Tongue (tissue), 2 donors: ENCODE data around the gene CYFIP2. TPM values are rescaled to one million over a fixed set of nuclear protein-coding genes. Genes with fewer than 3 reads are reported as not detected.

ENCODE experiments used
- DNase-seq: peaks from one replicate; pipeline ENCODE4 v3.0.0-alpha.2; 2015
- total RNA-seq: library from RNA; depleted of rRNA; stranded (reverse); fragments of >200 nt; gene quantifications from one replicate; pipeline ENCODE4 v1.2.3, GENCODE V29; 2014

The CYFIP2 gene
- total RNA-seq, 1 donor from 2014 or later: 5.4 TPM

DNA sequence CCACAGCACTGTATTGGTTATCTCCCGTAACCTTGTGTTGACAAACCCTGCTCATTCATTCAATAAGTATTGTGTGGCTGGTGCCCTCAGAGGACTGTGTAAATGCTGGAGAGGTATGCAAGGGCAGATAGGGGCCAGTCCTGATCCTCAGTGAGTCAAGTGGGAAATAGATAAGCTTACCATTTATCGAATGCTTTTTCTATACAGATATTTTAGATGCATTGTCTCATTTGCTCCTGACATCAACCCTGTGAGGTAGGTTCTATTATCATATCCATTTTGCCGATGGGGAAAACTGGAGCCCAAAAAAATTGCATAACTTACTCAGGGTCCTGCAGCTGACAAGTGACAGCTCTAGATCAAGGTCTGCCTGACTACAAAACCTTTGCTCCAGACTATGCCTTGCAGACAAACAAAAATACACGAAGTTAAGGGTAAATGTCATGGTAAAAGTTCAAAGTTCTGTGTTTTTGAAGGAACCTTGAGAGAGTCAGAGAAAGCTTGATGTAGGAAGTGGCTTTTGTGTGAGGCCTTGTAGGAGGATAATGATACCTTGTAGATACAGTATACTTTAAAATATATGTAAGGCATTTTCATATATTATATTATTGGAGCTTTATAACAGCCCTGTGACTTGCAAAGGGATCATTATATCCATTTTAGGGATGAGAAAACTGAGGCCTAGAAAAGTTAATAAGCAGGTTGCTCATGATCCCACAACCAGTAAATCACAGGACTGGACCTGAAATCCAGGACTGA is 22.7 kb downstream of the CYFIP2 start:
- DNase-seq: no peak

DNA sequence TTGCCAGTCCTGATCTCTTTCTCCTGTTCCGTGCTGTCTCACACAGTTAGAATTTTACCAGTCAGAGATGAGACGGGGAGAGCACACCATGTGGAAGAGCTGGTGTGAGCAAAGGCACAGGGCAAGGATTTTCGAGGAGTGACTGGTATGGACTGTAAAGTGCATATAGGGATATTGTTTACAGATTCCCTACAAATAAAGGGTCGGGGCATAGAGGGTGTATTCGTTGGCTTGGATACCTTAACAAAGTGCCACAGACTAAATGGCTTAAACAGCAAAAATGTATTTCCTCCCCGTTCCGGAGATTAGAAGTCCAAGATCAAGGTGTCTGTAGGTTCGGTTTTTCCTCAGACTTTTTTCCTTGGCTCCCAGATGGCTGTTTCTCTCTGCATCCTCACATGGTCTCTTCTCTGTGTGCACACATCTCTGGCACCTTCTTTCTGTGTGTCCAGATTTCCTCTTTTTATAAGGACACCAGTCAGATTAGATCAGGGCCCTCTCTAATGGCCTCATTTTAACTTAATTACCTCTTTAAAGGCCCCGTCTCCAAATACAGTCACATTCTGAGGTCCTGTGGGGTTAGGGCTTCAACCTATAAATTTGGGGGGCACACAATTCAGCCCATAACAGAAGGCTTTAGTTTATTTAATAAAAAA is 23.4 kb downstream of the CYFIP2 start:
- DNase-seq: no peak

GRCh38 chr5:157290156-157290980 is 24.4 kb downstream of the CYFIP2 start:
- DNase-seq: no peak

GRCh38 chr5:157290981-157291711 is 25.2 kb downstream of the CYFIP2 start:
- no peak for DNase-seq

DNA sequence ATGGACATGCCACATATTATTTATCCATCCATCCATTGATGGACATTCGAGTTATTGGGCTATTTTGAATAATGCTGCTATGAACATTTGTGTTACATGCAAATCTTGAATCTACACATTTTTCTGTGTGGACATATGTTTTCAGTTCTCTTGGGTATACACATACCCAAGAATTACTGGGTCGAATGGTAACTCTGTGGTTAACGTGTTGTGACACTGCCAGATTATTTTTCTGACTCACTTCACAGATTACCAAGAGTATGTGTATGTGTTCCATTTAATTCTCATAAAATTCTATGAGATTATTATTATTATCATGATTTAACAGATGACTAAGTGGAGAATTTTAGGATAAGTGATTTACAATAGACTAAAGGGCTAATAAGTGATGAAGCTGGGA is 26.7 kb downstream of the CYFIP2 start:
- no peak for DNase-seq

- no peak for DNase-seq
Measured at GRCh38 chr5:157294407-157295091, 28.6 kb downstream of the CYFIP2 start.

DNA sequence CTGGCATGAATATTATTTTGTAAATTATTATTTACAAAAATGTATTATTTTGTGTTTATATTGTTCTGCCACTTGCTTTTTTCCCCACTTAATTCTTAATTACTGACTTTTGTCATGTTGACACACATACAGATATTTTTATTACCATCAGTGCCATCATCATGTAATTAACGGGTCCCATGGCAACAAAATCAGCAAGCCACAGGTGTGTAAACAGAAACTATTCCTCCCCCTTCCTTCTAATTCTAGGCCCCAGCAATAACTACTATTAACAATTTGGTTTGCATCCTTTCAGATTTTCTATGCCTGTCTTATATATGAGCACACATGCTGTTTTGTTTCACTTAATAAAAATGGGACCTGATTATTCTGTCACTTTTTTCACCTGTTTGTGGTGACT is 29.3 kb downstream of the CYFIP2 start:
- no peak for DNase-seq

- no peak for DNase-seq
Measured at GRCh38 chr5:157300564-157300963, 34.6 kb downstream of the CYFIP2 start.

DNA sequence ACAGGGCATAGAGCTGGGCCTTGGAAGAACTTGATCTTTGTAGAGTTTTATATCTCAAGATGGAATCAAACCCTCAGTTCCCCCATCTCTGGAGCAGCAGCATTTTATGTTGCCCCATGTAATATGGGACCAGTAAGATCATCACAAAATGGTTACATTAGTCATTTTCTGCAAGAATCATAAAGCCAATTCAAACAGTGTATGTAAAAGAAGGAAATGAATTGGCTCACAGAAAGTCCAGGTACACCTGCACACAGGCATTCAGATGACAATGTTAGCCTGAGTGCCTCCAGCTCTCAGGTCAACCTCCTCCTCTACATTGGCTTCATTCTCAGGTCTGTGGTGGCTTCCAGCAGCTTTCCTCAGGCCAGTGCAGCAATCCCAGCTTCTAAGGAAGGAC is 35.1 kb downstream of the CYFIP2 start:
- no peak for DNase-seq

GRCh38 chr5:157303023-157303422 is 37.1 kb downstream of the CYFIP2 start:
- no peak for DNase-seq

- DNase-seq: peak; percentile 16
Measured at GRCh38 chr5:157303667-157304327, 37.9 kb downstream of the CYFIP2 start.

DNA sequence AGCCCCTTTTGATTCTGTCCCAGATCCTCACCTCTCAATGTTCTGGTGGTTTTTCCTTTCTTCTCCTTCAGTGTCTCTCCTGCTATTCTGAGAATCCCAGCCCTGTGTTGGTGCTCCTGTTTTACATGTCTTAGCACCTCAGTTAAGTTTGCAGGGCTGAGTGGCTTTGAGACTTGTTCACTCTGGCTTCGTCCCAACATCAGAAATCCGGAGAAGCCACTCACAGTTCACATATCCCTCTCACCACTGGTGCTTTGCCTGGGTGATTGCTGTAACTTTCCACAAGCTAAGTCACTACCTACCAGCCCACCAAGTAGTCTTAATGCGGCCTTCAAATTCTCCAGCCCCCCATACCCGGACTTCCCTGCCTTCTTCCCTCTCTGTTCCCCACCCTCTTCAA is 40.2 kb downstream of the CYFIP2 start:
- no peak for DNase-seq

DNA sequence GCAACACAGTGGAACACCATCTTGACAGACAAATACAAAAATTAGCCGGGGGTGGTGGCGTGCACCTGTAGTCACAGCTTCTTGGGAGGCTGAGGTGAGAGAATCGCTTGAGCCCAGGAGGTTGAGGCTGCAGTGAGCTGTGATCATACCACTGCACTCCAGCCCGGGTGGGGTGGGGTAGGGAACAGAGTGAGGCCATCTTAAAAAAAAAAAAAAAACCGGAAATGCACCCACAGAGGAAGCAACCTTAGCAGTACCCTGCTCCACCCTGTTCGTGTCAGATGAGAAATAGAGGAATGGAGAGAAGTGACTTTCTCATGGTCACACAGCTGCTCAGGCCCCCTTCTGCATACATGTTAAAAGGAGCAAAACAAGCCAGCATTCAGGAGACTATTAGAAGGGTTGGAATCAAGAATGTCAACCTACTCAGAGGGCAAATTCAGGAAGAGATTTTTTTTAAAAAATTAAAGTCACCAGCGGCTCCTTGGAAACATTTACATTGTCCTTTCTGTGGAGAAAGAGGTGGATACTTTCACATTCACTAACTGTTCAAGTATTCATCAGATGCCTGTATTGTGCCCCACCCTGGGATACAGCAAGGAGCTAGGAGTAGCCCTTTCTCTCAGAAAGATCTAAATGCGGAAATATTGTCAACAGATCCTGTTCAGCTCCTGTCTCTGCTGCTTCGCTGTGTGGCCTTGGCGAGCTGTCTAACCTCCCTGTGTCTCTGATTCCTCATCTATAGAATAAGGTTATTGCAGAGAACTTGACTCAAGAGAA is 41.0 kb downstream of the CYFIP2 start:
- no peak for DNase-seq

DNA sequence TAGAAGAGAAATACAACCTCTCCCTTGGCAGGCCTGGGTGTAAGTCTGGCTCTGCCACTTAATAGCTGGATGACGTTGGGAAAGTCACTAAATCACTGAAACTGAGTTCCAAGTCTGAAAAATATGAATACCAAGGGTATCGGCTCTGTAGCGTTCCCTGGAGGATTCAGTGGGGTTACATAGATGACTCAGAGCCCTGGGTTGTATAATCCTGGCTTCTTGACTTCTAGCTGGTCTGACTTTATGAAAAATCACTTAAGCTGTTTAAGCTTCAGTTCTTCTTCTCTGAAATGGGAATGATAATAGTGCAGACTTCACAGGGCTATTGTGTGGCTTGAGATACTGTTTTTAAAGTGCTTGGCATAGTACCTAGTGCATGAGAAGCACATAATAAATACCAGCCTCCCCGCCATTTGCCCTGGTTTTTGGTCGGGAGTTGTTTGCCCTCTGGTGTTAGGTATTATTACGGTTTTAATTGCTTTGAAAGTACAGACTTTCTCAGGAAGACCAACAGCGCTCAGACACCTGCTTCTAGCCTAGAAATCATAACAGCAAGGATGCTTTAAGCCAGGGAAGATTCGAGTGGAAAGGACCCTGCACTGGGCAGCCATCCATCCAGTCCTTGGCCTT is 43.0 kb downstream of the CYFIP2 start:
- DNase-seq: no peak

GRCh38 chr5:157309796-157310195 is 43.9 kb downstream of the CYFIP2 start:
- DNase-seq: no peak

GRCh38 chr5:157311595-157311994 is 45.7 kb downstream of the CYFIP2 start:
- DNase-seq: no peak

DNA sequence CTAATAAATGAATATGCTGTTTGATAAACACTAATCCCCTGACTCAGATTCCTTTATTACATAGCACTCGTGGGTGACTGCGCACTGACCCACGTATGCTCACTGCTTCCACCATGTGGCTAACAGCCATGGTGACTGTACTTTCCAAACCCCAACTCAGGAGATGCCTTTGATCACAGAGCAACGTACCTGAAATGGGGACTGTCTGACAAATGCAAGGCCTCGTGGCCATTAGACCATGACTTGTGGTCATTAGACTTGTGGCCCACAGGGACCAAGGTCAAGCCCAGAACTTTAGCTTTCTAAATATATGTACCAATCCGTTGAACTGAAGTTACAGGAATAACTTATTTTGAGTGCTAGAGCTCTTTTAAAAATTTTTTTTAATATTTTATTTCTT is 46.6 kb downstream of the CYFIP2 start:
- DNase-seq: peak; percentile 54

- DNase-seq: no peak
Measured at GRCh38 chr5:157322581-157322980, 56.7 kb downstream of the CYFIP2 start.

- no peak for DNase-seq
Measured at GRCh38 chr5:157323107-157323706, 57.3 kb downstream of the CYFIP2 start.
